KOPT-K1 (cell line): Measurements from ENCODE around the gene AFDN.

Source experiments
- H3K27ac ChIP-seq: fragments of 200-600 bp; sonication (generic); 2 replicates; pipeline ENCODE4 v1.5.1; 2016; ENCODE audit warnings: antibody characterized with exemption, mild to moderate bottlenecking, low read depth, low read length; ENCODE audit not compliant: poor library complexity, severe bottlenecking
- H3K36me3 ChIP-seq: fragments of 200-600 bp; sonication (generic); 2 replicates; pipeline ENCODE4 v1.5.1; 2017; ENCODE audit warnings: antibody characterized with exemption, mild to moderate bottlenecking, low read length, moderate library complexity; ENCODE audit not compliant: insufficient read depth
- H3K9me3 ChIP-seq: fragments of 200-600 bp; sonication (generic); 2 replicates; pipeline ENCODE4 v1.5.1; 2017; ENCODE audit warnings: antibody characterized with exemption, low read length, mild to moderate bottlenecking; ENCODE audit not compliant: insufficient read depth, poor library complexity, severe bottlenecking

Gene AFDN

GRCh38 chr6:167947716-167948115 lies 121.0 kb downstream of the AFDN start:
- no peaks in the 10 kb centered on the region for H3K36me3 ChIP-seq
- no peak overlapping the region for H3K27ac ChIP-seq
- no peaks in the 10 kb centered on the region for H3K9me3 ChIP-seq

GRCh38 chr6:167948716-167949115 lies 122.0 kb downstream of the AFDN start:
- no peaks in the 10 kb centered on the region for H3K36me3 ChIP-seq
- H3K9me3 ChIP-seq = no peaks in the 10 kb centered on the region
- H3K27ac ChIP-seq = no peak overlapping the region

GRCh38 chr6:167949121-167949684 lies 122.5 kb downstream of the AFDN start:
- Histone ChIP-seq H3K9me3 (no peaks in the 10 kb centered on the region), H3K36me3 (no peaks in the 10 kb centered on the region), H3K27ac (no peak overlapping the region)

- H3K36me3 ChIP-seq = no peaks in the 10 kb centered on the region
- H3K9me3 ChIP-seq = no peaks in the 10 kb centered on the region
- H3K27ac ChIP-seq = no peak overlapping the region
Measured at GRCh38 chr6:167951781-167952511, 125.2 kb downstream of the AFDN start.

GRCh38 chr6:167952512-167952859 lies 125.8 kb downstream of the AFDN start:
- no peak overlapping the region for H3K27ac ChIP-seq
- H3K36me3 ChIP-seq = no peaks in the 10 kb centered on the region
- no peaks in the 10 kb centered on the region for H3K9me3 ChIP-seq

GRCh38 chr6:167953551-167953950 lies 126.8 kb downstream of the AFDN start:
- H3K36me3 ChIP-seq = no peaks in the 10 kb centered on the region
- H3K9me3 ChIP-seq = no peaks in the 10 kb centered on the region
- H3K27ac ChIP-seq = no peak overlapping the region

- no peaks in the 10 kb centered on the region for H3K36me3 ChIP-seq
- no peaks in the 10 kb centered on the region for H3K9me3 ChIP-seq
Measured at GRCh38 chr6:167954151-167954550, 127.4 kb downstream of the AFDN start.

GRCh38 chr6:167956491-167956890 lies 129.8 kb downstream of the AFDN start:
- no peak overlapping the region for H3K27ac ChIP-seq
- H3K9me3 ChIP-seq = no peaks in the 10 kb centered on the region
- no peaks in the 10 kb centered on the region for H3K36me3 ChIP-seq

More at GRCh38 chr6:167954151-167954550, 127.4 kb downstream of the AFDN start:
- H3K27ac ChIP-seq = no peak overlapping the region

GRCh38 chr6:167956983-167957492 lies 130.3 kb downstream of the AFDN start:
- no peaks in the 10 kb centered on the region for H3K9me3 ChIP-seq
- no peak overlapping the region for H3K27ac ChIP-seq
- no peaks in the 10 kb centered on the region for H3K36me3 ChIP-seq

- Histone ChIP-seq H3K27ac (no peak overlapping the region), H3K36me3 (no peaks in the 10 kb centered on the region), H3K9me3 (no peaks in the 10 kb centered on the region)
Measured at GRCh38 chr6:167957626-167958025, 130.9 kb downstream of the AFDN start.

GRCh38 chr6:167960579-167960978 lies 133.9 kb downstream of the AFDN start:
- Histone ChIP-seq H3K36me3 (no peaks in the 10 kb centered on the region), H3K9me3 (no peaks in the 10 kb centered on the region), H3K27ac (no peak overlapping the region)

GRCh38 chr6:167962711-167963110 lies 136.0 kb downstream of the AFDN start:
- Histone ChIP-seq H3K9me3 (no peaks in the 10 kb centered on the region), H3K36me3 (no peaks in the 10 kb centered on the region), H3K27ac (no peak overlapping the region)

GRCh38 chr6:167963589-167964057 lies 136.9 kb downstream of the AFDN start:
- no peaks in the 10 kb centered on the region for H3K36me3 ChIP-seq
- no peak overlapping the region for H3K27ac ChIP-seq
- H3K9me3 ChIP-seq = no peaks in the 10 kb centered on the region

GRCh38 chr6:167965592-167966539 lies 139.2 kb downstream of the AFDN start:
- Histone ChIP-seq H3K27ac (no peak overlapping the region), H3K36me3 (no peaks in the 10 kb centered on the region), H3K9me3 (no peaks in the 10 kb centered on the region)

- Histone ChIP-seq H3K27ac (no peak overlapping the region), H3K36me3 (no peaks in the 10 kb centered on the region), H3K9me3 (no peaks in the 10 kb centered on the region)
Measured at GRCh38 chr6:167966540-167966905, 139.8 kb downstream of the AFDN start.
